Endothelial cell of umbilical vein (primary cell): ENCODE measurements around the gene NANS. TPM values are rescaled to one million over a fixed set of nuclear protein-coding genes. Genes with fewer than 3 reads are reported as not detected.
"Not testable (repeated sequence)": the region's sequence is repeated elsewhere in the genome, so short reads cannot be mapped to it uniquely, and the experiment has no call there.

Source experiments
- BruUV-seq: library from RNA; stranded (reverse); fragments of 400-500 nt; replicated peaks from 2 replicates; lab custom pipeline; 2021; lab: Mats Ljungman, UMichigan
- CTCF ChIA-PET: fragments of 300-600, 350-600 bp; sonication (Branson Sonifier 250); formaldehyde crosslinking; loops from one replicate; lab custom pipeline; 2021; ENCODE audit warnings: antibody characterized with exemption, inconsistent platforms; lab: Charles Lee
- POLR2A ChIA-PET: fragments of 300-600, 350-600 bp; sonication (Branson Sonifier 250); formaldehyde crosslinking; loops from one replicate; lab custom pipeline; 2021; ENCODE audit warnings: antibody characterized with exemption, inconsistent platforms; lab: Charles Lee
- DNase-seq: peaks from one replicate; pipeline ENCODE4 v3.0.0-alpha.2; 2011; ENCODE audit warnings: low read depth, low spot score
- FAIRE-seq: peaks from 2 replicates; lab custom pipeline; 2011; peaks lifted over from hg19 to GRCh38; lab: Jason Lieb, UNC
- H2AFZ ChIP-seq: 2 replicates; pipeline ENCODE4 v1.6.0; 2012; ENCODE audit warnings: low read depth, low read length, control low read depth, inconsistent platforms
- H3K27ac ChIP-seq: 2 replicates; pipeline ENCODE4 v1.5.1; 2011; ENCODE audit warnings: low read depth, mild to moderate bottlenecking, control low read depth, low read length, moderate library complexity; ENCODE audit not compliant: insufficient read depth
- H3K27me3 ChIP-seq, 2 experiments: 2 replicates each; pipeline versions ENCODE4 v1.6.0 to v1.6.1; 2011; ENCODE audit warnings: low read length in 2 of 2, mixed read lengths in 1 of 2; ENCODE audit not compliant: control insufficient read depth in 2 of 2, insufficient read depth in 2 of 2
- H3K36me3 ChIP-seq, 2 experiments: 2 replicates in 1 of 2; 3 replicates in 1 of 2; pipeline ENCODE4 v1.5.1; 2011; ENCODE audit warnings: low read length in 2 of 2, mild to moderate bottlenecking in 1 of 2, moderate library complexity in 1 of 2; ENCODE audit not compliant: control insufficient read depth in 2 of 2, insufficient read depth in 2 of 2; ENCODE audit errors: extremely low read depth in 1 of 2
- H3K4me1 ChIP-seq: 3 replicates; pipeline ENCODE4 v1.5.1; 2011; ENCODE audit warnings: mild to moderate bottlenecking, low read length; ENCODE audit not compliant: control insufficient read depth, insufficient read depth; ENCODE audit errors: extremely low read depth
- H3K4me2 ChIP-seq: 2 replicates; pipeline ENCODE4 v1.6.1; 2011; ENCODE audit warnings: low read length, control low read depth, mixed read lengths; ENCODE audit not compliant: insufficient read depth
- H3K4me3 ChIP-seq, 3 experiments: fragments of 200-600 bp in 1 of 3; sonication (generic), shearing (Covaris generic) in 1 of 3; replicated peaks in 1 of 3; 2 replicates each; pipeline ENCODE4 v1.5.1; 2011 to 2016; ENCODE audit warnings: control low read depth in 3 of 3, low read length in 3 of 3, mild to moderate bottlenecking in 2 of 3, inconsistent platforms in 1 of 3, low read depth in 1 of 3, moderate library complexity in 1 of 3; ENCODE audit not compliant: insufficient read depth in 1 of 3
- H3K79me2 ChIP-seq: 2 replicates; pipeline ENCODE4 v1.6.0; 2012; ENCODE audit warnings: low read length, inconsistent platforms; ENCODE audit not compliant: control insufficient read depth, insufficient read depth
- H3K9ac ChIP-seq: replicated peaks from 2 replicates; pipeline ENCODE3; 2011; ENCODE audit warnings: low read length, control low read depth; ENCODE audit not compliant: insufficient read depth; ENCODE audit errors: extremely low read depth
- H3K9me1 ChIP-seq: replicated peaks from 3 replicates; pipeline ENCODE4 v1.6.0; 2011; ENCODE audit warnings: mild to moderate bottlenecking, low read length; ENCODE audit not compliant: control insufficient read depth, insufficient read depth; ENCODE audit errors: extremely low read depth
- H3K9me3 ChIP-seq: replicated peaks from 2 replicates; pipeline ENCODE4 v1.5.1; 2012; ENCODE audit warnings: low read length, inconsistent platforms; ENCODE audit not compliant: control insufficient read depth, insufficient read depth
- H4K20me1 ChIP-seq: replicated peaks from 2 replicates; pipeline ENCODE3; 2011; ENCODE audit warnings: mild to moderate bottlenecking, low read length; ENCODE audit not compliant: control insufficient read depth, insufficient read depth; ENCODE audit errors: extremely low read depth
- CTCF ChIP-seq, 2 donors: IDR thresholded peaks; 1 replicate in 1 of 2; 2 replicates in 1 of 2; pipeline ENCODE4 v1.5.1; 2011; ENCODE audit warnings: low read length in 2 of 2, mild to moderate bottlenecking in 2 of 2, moderate library complexity in 2 of 2, control low read depth in 1 of 2, inconsistent platforms in 1 of 2, low read depth in 1 of 2; ENCODE audit not compliant: insufficient read depth in 1 of 2; ENCODE audit errors: extremely low read depth in 1 of 2
- EZH2 ChIP-seq: IDR thresholded peaks from 2 replicates; pipeline ENCODE4 v1.6.1; 2012; ENCODE audit warnings: borderline replicate concordance, low read depth, mild to moderate bottlenecking, moderate library complexity, low read length, inconsistent platforms; ENCODE audit not compliant: severe bottlenecking
- GATA2 ChIP-seq: IDR thresholded peaks from 2 replicates; pipeline ENCODE4 v1.7.0; 2011; ENCODE audit warnings: low read depth, mild to moderate bottlenecking, moderate library complexity, mixed read lengths, low read length; ENCODE audit not compliant: insufficient read length, insufficient read depth
- JUN ChIP-seq: IDR thresholded peaks from 2 replicates; pipeline ENCODE4 v1.6.1; 2011; ENCODE audit warnings: borderline replicate concordance, low read depth; ENCODE audit not compliant: insufficient read length, insufficient read depth
- MAX ChIP-seq: IDR thresholded peaks from 2 replicates; pipeline ENCODE4 v1.6.1; 2011; ENCODE audit not compliant: insufficient read depth, insufficient read length
- MYC ChIP-seq: IDR thresholded peaks from one replicate; pipeline ENCODE4 v1.6.1; 2011; ENCODE audit warnings: mild to moderate bottlenecking, low read depth, low read length
- POLR2AphosphoS5 ChIP-seq: IDR thresholded peaks from 2 replicates; pipeline ENCODE4 v1.6.1; 2012; ENCODE audit warnings: low read depth, mild to moderate bottlenecking, control low read depth, low read length, moderate library complexity; ENCODE audit not compliant: insufficient read depth
- dilution Hi-C: fragments of 300-500 bp; cut with MboI; formaldehyde crosslinking; loops from one replicate; pipeline ENCODE4 v1.15.0; 2019; ENCODE audit warnings: low sequenced_read_pairs; ENCODE audit not compliant: extremely low pct_ligation_motif_present
- intact Hi-C: fragments of 100-400 bp; cut with micrococcal nuclease; formaldehyde crosslinking; loops from one replicate; pipeline ENCODE4 v1.10.0; 2022
- polyA plus RNA-seq, 4 experiments: library from polyadenylated mRNA; depleted of rRNA in 3 of 4; stranded (reverse) in 3 of 4; unstranded in 1 of 4; fragments of >200 nt; gene quantifications; 2 replicates each; pipeline versions ENCODE4 v1.2.1 to v1.2.3, GENCODE V29; 2011 to 2012; ENCODE audit warnings: missing spikeins in 1 of 4
- total RNA-seq: library from RNA; stranded (reverse); gene quantifications from 2 replicates; pipeline ENCODE4 v1.2.3, GENCODE V29; 2021

The NANS gene
- total and polyA plus RNA-seq, 2 donors (not counting 3 experiments of a cell fraction or from before 2014, with no cell fraction given): 85.1 to 108 TPM

- Histone ChIP-seq H3K27me3 (no peaks in the 10 kb centered on the region), H2AFZ (no peak overlapping the region), H3K4me2 (no peak overlapping the region), H3K9me1 (no peaks in the 10 kb centered on the region), H3K79me2 (no peaks in the 10 kb centered on the region), H3K36me3 (no peaks in the 10 kb centered on the region), H3K9me3 (no peaks in the 10 kb centered on the region), H3K27ac (no peak overlapping the region), H3K9ac (no peak overlapping the region), H3K4me1 (no peaks in the 10 kb centered on the region), H4K20me1 (no peaks in the 10 kb centered on the region), H3K4me3 (no peak overlapping the region)
- ChIA-PET CTCF (no interaction called here), POLR2A (no interaction called here)
- no TSS peak for BruUV-seq
- intact Hi-C loops (no loop called here), dilution Hi-C loops (no loop called here)
- DNase-seq: no peak
- no peak for TF ChIP-seq GATA2
- TF ChIP-seq CTCF (IDR thresholded peaks at IDR 0.05; ENCODE audit: extremely low read depth in 1 of 2, insufficient read depth in 1 of 2, low read depth in 1 of 2, low read length in 2 of 2): no peak
- no peak for TF ChIP-seq EZH2
- TF ChIP-seq MAX: no peak
- TF ChIP-seq POLR2AphosphoS5: no peak
- no peak for TF ChIP-seq JUN
- no peak for TF ChIP-seq MYC
- no peak for FAIRE-seq
Measured at GRCh38 chr9:98109052-98109451, 52.5 kb downstream of the NANS start.

- intact Hi-C loops, dilution Hi-C loops: not testable (repeated sequence)
Measured at GRCh38 chr9:98117097-98117496, 60.6 kb downstream of the NANS start.

More at GRCh38 chr9:98117097-98117496, 60.6 kb downstream of the NANS start:
- H3K9me3 ChIP-seq, H3K36me3 ChIP-seq, H3K9ac ChIP-seq, H3K27ac ChIP-seq, H4K20me1 ChIP-seq, H3K27me3 ChIP-seq, POLR2A ChIA-PET, FAIRE-seq, H3K4me2 ChIP-seq, H2AFZ ChIP-seq, H3K79me2 ChIP-seq, DNase-seq, H3K9me1 ChIP-seq, H3K4me3 ChIP-seq, BruUV-seq, CTCF ChIA-PET: not testable (repeated sequence)
- peaks cover 12% of the 10 kb centered on the region for H3K4me1 ChIP-seq
